PC-9 (cell line): ENCODE data around the gene DNAJB2. TPM values are rescaled to one million over a fixed set of nuclear protein-coding genes. Genes with fewer than 3 reads are reported as not detected.

Source experiments
- BruUV-seq: library from RNA; stranded (reverse); fragments of 400-500 nt; replicated peaks from 2 replicates; lab custom pipeline; 2021; lab: Mats Ljungman, UMichigan
- CTCF ChIA-PET: fragments of 300-600 bp; sonication (Branson Sonifier 250); formaldehyde crosslinking; loops from one replicate; lab custom pipeline; 2022; ENCODE audit warnings: antibody characterized with exemption; lab: Charles Lee
- POLR2A ChIA-PET: fragments of 300-600 bp; sonication (Branson Sonifier 250); formaldehyde crosslinking; loops from one replicate; lab custom pipeline; 2022; ENCODE audit warnings: antibody characterized with exemption; ENCODE audit not compliant: unreplicated experiment; lab: Charles Lee
- DNase-seq, 2 experiments: peaks; one replicate each; pipeline versions ENCODE4 v3.0.0 to v3.0.0-alpha.2; 2015 to 2022; ENCODE audit warnings: mixed read lengths in 1 of 2
- H2AFZ ChIP-seq: fragments of 200-600 bp; sonication (generic); 2 replicates; pipeline ENCODE4 v1.8.1; 2017; ENCODE audit warnings: antibody characterized with exemption
- H3F3A ChIP-seq: fragments of 200-600 bp; sonication (generic); 2 replicates; pipeline ENCODE4 v1.8.1; 2017; ENCODE audit warnings: antibody characterized with exemption, mild to moderate bottlenecking, low read depth; ENCODE audit not compliant: insufficient read depth
- H3K27ac ChIP-seq: fragments of 200-600 bp; sonication (generic); 2 replicates; pipeline ENCODE4 v1.6.1; 2016; ENCODE audit warnings: mixed run types
- H3K27me3 ChIP-seq: fragments of 200-600 bp; sonication (generic); 2 replicates; pipeline ENCODE4 v1.6.1; 2016; ENCODE audit warnings: low read depth, mixed run types; ENCODE audit not compliant: insufficient read depth
- H3K36me3 ChIP-seq: fragments of 200-600 bp; sonication (generic); 2 replicates; pipeline ENCODE4 v1.6.1; 2016; ENCODE audit warnings: low read depth, mixed run types
- H3K4me1 ChIP-seq: fragments of 200-600 bp; sonication (generic); replicated peaks from 2 replicates; pipeline ENCODE4 v1.6.1; 2016; ENCODE audit warnings: mixed run types; ENCODE audit not compliant: insufficient read depth
- H3K4me2 ChIP-seq: fragments of 200-600 bp; sonication (generic); 2 replicates; pipeline ENCODE4 v1.6.1; 2017; ENCODE audit warnings: mixed run types
- H3K4me3 ChIP-seq: fragments of 200-600 bp; sonication (generic); 2 replicates; pipeline ENCODE4 v1.6.1; 2016; ENCODE audit warnings: mixed run types
- H3K79me2 ChIP-seq: fragments of 200-600 bp; sonication (generic); 2 replicates; pipeline ENCODE4 v1.6.1; 2017; ENCODE audit warnings: low read depth, mixed run types
- H3K9me2 ChIP-seq: fragments of 200-600 bp; sonication (generic); 2 replicates; pipeline ENCODE4 v1.8.1; 2017; ENCODE audit warnings: mild to moderate bottlenecking; ENCODE audit not compliant: insufficient read depth
- H3K9me3 ChIP-seq: fragments of 200-600 bp; sonication (generic); 2 replicates; pipeline ENCODE4 v1.8.1; 2016; ENCODE audit warnings: low read depth; ENCODE audit not compliant: insufficient read depth
- H4K20me1 ChIP-seq: fragments of 200-600 bp; sonication (generic); 2 replicates; pipeline ENCODE4 v1.8.1; 2017; ENCODE audit not compliant: insufficient read depth
- CTCF ChIP-seq: fragments of 200-600 bp; sonication (generic); conservative IDR thresholded peaks from 2 replicates; pipeline ENCODE4 v1.6.1; 2017; ENCODE audit warnings: mixed run types, antibody characterized with exemption, mild to moderate bottlenecking, moderate library complexity
- EZH2 ChIP-seq: fragments of 200-600 bp; sonication (generic); IDR thresholded peaks from 2 replicates; pipeline ENCODE4 v1.8.0; 2017; ENCODE audit warnings: antibody characterized with exemption, low read depth
- intact Hi-C: fragments of 100-400 bp; cut with micrococcal nuclease; formaldehyde crosslinking; loops from one replicate; pipeline ENCODE4 v1.10.0; 2022; ENCODE audit not compliant: unreplicated experiment
- total RNA-seq: library from RNA; stranded (reverse); gene quantifications from 2 replicates; pipeline ENCODE4 v1.2.3, GENCODE V29; 2021

Gene DNAJB2
- total RNA-seq, 1 experiment from 2014 or later, result 38.5 TPM

- Histone ChIP-seq H3K36me3 (no peaks in the 10 kb centered on the region), H3K9me3 (no peaks in the 10 kb centered on the region), H3K79me2 (no peaks in the 10 kb centered on the region), H3F3A (no peaks in the 10 kb centered on the region), H3K4me1 (no peaks in the 10 kb centered on the region), H3K27ac (no peak overlapping the region), H4K20me1 (no peaks in the 10 kb centered on the region), H3K4me3 (no peak overlapping the region), H3K4me2 (no peak overlapping the region), H3K9me2 (no peaks in the 10 kb centered on the region), H2AFZ (no peak overlapping the region), H3K27me3 (peaks cover 14% of the 10 kb centered on the region; the same call in 1 of the 2 replicates)
- TF ChIP-seq CTCF (no peak), EZH2 (no peak)
- DNase-seq, result no peak
- intact Hi-C loops, result no loop called here
- POLR2A ChIA-PET, result no interaction called here
- BruUV-seq, result no TSS peak
- CTCF ChIA-PET, result interaction anchor here (0.7 kb wide), 2 partner anchors 36 to 206 kb away, joined by 4 to 12 read pairs; partner anchors contain the start of gene DNAJB2
These were observed 35.8 kb downstream of the DNAJB2 start for GRCh38 chr2:219314804-219315468.

- POLR2A ChIA-PET, result no interaction called here
- TF ChIP-seq CTCF (no peak), EZH2 (no peak)
These were observed 44.3 kb downstream of the DNAJB2 start for GRCh38 chr2:219323434-219323833.

GRCh38 chr2:219325136-219325535, 46.0 kb downstream of the DNAJB2 start:
- CTCF ChIA-PET, result no interaction called here

More at GRCh38 chr2:219323434-219323833, 44.3 kb downstream of the DNAJB2 start:
- Histone ChIP-seq H3K4me2 (no peak overlapping the region), H3K27me3 (peaks cover 68% of the 10 kb centered on the region), H3K36me3 (no peaks in the 10 kb centered on the region), H2AFZ (no peak overlapping the region), H3K79me2 (no peaks in the 10 kb centered on the region), H4K20me1 (no peaks in the 10 kb centered on the region), H3K9me3 (no peaks in the 10 kb centered on the region), H3K9me2 (no peaks in the 10 kb centered on the region), H3F3A (no peaks in the 10 kb centered on the region), H3K27ac (no peak overlapping the region), H3K4me3 (no peak overlapping the region), H3K4me1 (no peaks in the 10 kb centered on the region)
- DNase-seq, result no peak
- BruUV-seq, result no TSS peak
- intact Hi-C loops, result no loop called here
- CTCF ChIA-PET, result no interaction called here

More at GRCh38 chr2:219325136-219325535, 46.0 kb downstream of the DNAJB2 start:
- POLR2A ChIA-PET, result no interaction called here
- H3K4me3 ChIP-seq, result no peak overlapping the region
- H3K9me2 ChIP-seq, result no peaks in the 10 kb centered on the region
- BruUV-seq, result no TSS peak
- H3K27me3 ChIP-seq, result peaks cover 81% of the 10 kb centered on the region
- no peaks in the 10 kb centered on the region for H3F3A ChIP-seq
- DNase-seq, result no peak
- no peak overlapping the region for H2AFZ ChIP-seq
- no peak overlapping the region for H3K27ac ChIP-seq
- no peaks in the 10 kb centered on the region for H4K20me1 ChIP-seq
- H3K79me2 ChIP-seq, result no peaks in the 10 kb centered on the region
- intact Hi-C loops, result no loop called here
- TF ChIP-seq EZH2, result no peak
- no peak for TF ChIP-seq CTCF
- no peaks in the 10 kb centered on the region for H3K4me1 ChIP-seq
- H3K4me2 ChIP-seq, result no peak overlapping the region
- H3K36me3 ChIP-seq, result no peaks in the 10 kb centered on the region
- no peaks in the 10 kb centered on the region for H3K9me3 ChIP-seq
